IMR-90 (cell line): ENCODE data around the gene SEZ6L2. TPM values are rescaled to one million over a fixed set of nuclear protein-coding genes. Genes with fewer than 3 reads are reported as not detected.

Experiments used
- ATAC-seq: fragments of 200-7000 bp; cut with Tn5 transposase; 2 replicates; pipeline ENCODE4 v1.9.1; 2020; ENCODE audit warnings: low read depth, mild to moderate bottlenecking, moderate library complexity
- BruUV-seq: library from RNA; stranded (reverse); fragments of 400-500 nt; replicated peaks from 2 replicates; lab custom pipeline; 2021; lab: Mats Ljungman, UMichigan
- CTCF ChIA-PET: fragments of 300-600 bp; formaldehyde crosslinking; extraction: SDS; loops from one replicate; lab custom pipeline; 2021; ENCODE audit warnings: antibody characterized with exemption; lab: Yijun Ruan, JAX
- POLR2A ChIA-PET: fragments of 300-600 bp; sonication (Branson Sonifier 250); formaldehyde crosslinking; loops from one replicate; lab custom pipeline; 2022; ENCODE audit warnings: antibody characterized with exemption; ENCODE audit not compliant: unreplicated experiment; lab: Charles Lee
- DNase-seq: peaks from one replicate; pipeline ENCODE4 v3.0.0; 2013
- H2AFZ ChIP-seq: replicated peaks from 2 replicates; pipeline ENCODE3; 2013; ENCODE audit warnings: low read length, mild to moderate bottlenecking; ENCODE audit not compliant: poor library complexity
- H2AK5ac ChIP-seq: 2 replicates; pipeline ENCODE4 v1.6.1; 2013; ENCODE audit warnings: low read depth, low read length, inconsistent platforms
- H2AK9ac ChIP-seq: replicated peaks from 2 replicates; pipeline ENCODE3; 2013; ENCODE audit warnings: mild to moderate bottlenecking, low read depth, low read length, moderate library complexity; ENCODE audit not compliant: poor library complexity
- H2BK120ac ChIP-seq: 2 replicates; pipeline ENCODE4 v1.6.1; 2013; ENCODE audit warnings: low read depth, low read length, inconsistent platforms
- H2BK15ac ChIP-seq: 3 replicates; pipeline ENCODE4 v1.6.1; 2013; ENCODE audit warnings: low read depth, low read length, inconsistent platforms
- H2BK20ac ChIP-seq: 2 replicates; pipeline ENCODE4 v1.6.1; 2013; ENCODE audit warnings: low read depth, mild to moderate bottlenecking, inconsistent platforms, low read length, moderate library complexity
- H2BK5ac ChIP-seq: 2 replicates; pipeline ENCODE4 v1.6.1; 2013; ENCODE audit warnings: mild to moderate bottlenecking, low read depth, low read length, inconsistent platforms; ENCODE audit not compliant: poor library complexity, severe bottlenecking
- H3K14ac ChIP-seq: replicated peaks from 2 replicates; pipeline ENCODE4 v1.6.1; 2013; ENCODE audit warnings: low read depth, low read length, inconsistent platforms
- H3K18ac ChIP-seq: 2 replicates; pipeline ENCODE4 v1.6.1; 2013; ENCODE audit warnings: low read depth, low read length, control low read depth
- H3K23ac ChIP-seq: 2 replicates; pipeline ENCODE4 v1.6.1; 2013; ENCODE audit warnings: low read depth, low read length, inconsistent platforms
- H3K27ac ChIP-seq: 2 replicates; pipeline ENCODE4 v1.5.1; 2013; ENCODE audit warnings: mild to moderate bottlenecking, control low read depth, low read length; ENCODE audit not compliant: insufficient read depth
- H3K27me3 ChIP-seq: 2 replicates; pipeline ENCODE4 v1.6.1; 2013; ENCODE audit warnings: low read length; ENCODE audit not compliant: control insufficient read depth, insufficient read depth
- H3K36me3 ChIP-seq: 2 replicates; pipeline ENCODE4 v1.6.1; 2013; ENCODE audit warnings: low read length, mixed read lengths; ENCODE audit not compliant: control insufficient read depth, insufficient read depth
- H3K4ac ChIP-seq: 2 replicates; pipeline ENCODE4 v1.6.1; 2013; ENCODE audit warnings: low read depth, low read length, inconsistent platforms
- H3K4me1 ChIP-seq: 2 replicates; pipeline ENCODE4 v1.6.1; 2013; ENCODE audit warnings: low read length, mixed read lengths; ENCODE audit not compliant: control insufficient read depth, insufficient read depth
- H3K4me2 ChIP-seq: 2 replicates; pipeline ENCODE4 v1.6.1; 2013; ENCODE audit warnings: low read depth, mild to moderate bottlenecking, control low read depth, low read length, moderate library complexity
- H3K4me3 ChIP-seq: 2 replicates; pipeline ENCODE4 v1.5.1; 2013; ENCODE audit warnings: low read depth, mild to moderate bottlenecking, control low read depth, low read length, moderate library complexity; ENCODE audit not compliant: insufficient read depth
- H3K56ac ChIP-seq: 2 replicates; pipeline ENCODE4 v1.6.1; 2013; ENCODE audit warnings: low read length, inconsistent platforms; ENCODE audit not compliant: insufficient read depth; ENCODE audit errors: extremely low read depth
- H3K79me1 ChIP-seq, 2 experiments: 2 replicates each; pipeline ENCODE4 v1.6.1; 2013; ENCODE audit warnings: low read length in 2 of 2, inconsistent platforms in 1 of 2, low read depth in 1 of 2
- H3K9ac ChIP-seq: 2 replicates; pipeline ENCODE4 v1.6.1; 2013; ENCODE audit warnings: low read depth, low read length, control low read depth
- H3K9me1 ChIP-seq: 2 replicates; pipeline ENCODE4 v1.6.1; 2013; ENCODE audit warnings: low read length, inconsistent platforms; ENCODE audit not compliant: insufficient read depth
- H3K9me3 ChIP-seq: 2 replicates; pipeline ENCODE4 v1.6.1; 2013; ENCODE audit warnings: low read length; ENCODE audit not compliant: control insufficient read depth, insufficient read depth
- H4K20me1 ChIP-seq: 2 replicates; pipeline ENCODE4 v1.6.1; 2013; ENCODE audit warnings: low read length, inconsistent platforms; ENCODE audit not compliant: insufficient read depth
- H4K5ac ChIP-seq: 2 replicates; pipeline ENCODE4 v1.6.1; 2013; ENCODE audit warnings: mild to moderate bottlenecking, low read depth, low read length, control low read depth
- H4K8ac ChIP-seq, 2 experiments: 2 replicates each; pipeline ENCODE4 v1.6.1; 2013; ENCODE audit warnings: low read depth in 2 of 2, low read length in 2 of 2, control low read depth in 1 of 2, inconsistent platforms in 1 of 2
- H4K91ac ChIP-seq: 2 replicates; pipeline ENCODE4 v1.6.1; 2013; ENCODE audit warnings: low read depth, low read length, inconsistent platforms; ENCODE audit not compliant: insufficient read depth
- FOS ChIP-seq: fragments of 150-350 bp; IDR thresholded peaks from 2 replicates; pipeline ENCODE4 v1.6.1; 2016; ENCODE audit warnings: low read depth, low read length
- MAFK ChIP-seq: IDR thresholded peaks from 2 replicates; pipeline ENCODE4 v1.6.1; 2012; ENCODE audit warnings: low read depth, low read length, improper control_type of control experiment
- MAZ ChIP-seq: IDR thresholded peaks from 2 replicates; pipeline ENCODE4 v1.6.1; 2012; ENCODE audit warnings: low read depth, mild to moderate bottlenecking, low read length, improper control_type of control experiment, moderate library complexity, borderline replicate concordance
- MXI1 ChIP-seq: IDR thresholded peaks from 2 replicates; pipeline ENCODE4 v1.6.1; 2012; ENCODE audit warnings: low read depth, mild to moderate bottlenecking, low read length, moderate library complexity, borderline replicate concordance
- NFE2L2 ChIP-seq: fragments of 150-350 bp; IDR thresholded peaks from 2 replicates; pipeline ENCODE4 v1.6.1; 2016; ENCODE audit warnings: low read depth, mild to moderate bottlenecking, low read length
- POLR2A ChIP-seq: IDR thresholded peaks from 2 replicates; pipeline ENCODE4 v1.6.1; 2012; ENCODE audit warnings: mild to moderate bottlenecking, low read depth, low read length
- RAD21 ChIP-seq: IDR thresholded peaks from 2 replicates; pipeline ENCODE4 v1.6.1; 2012; ENCODE audit warnings: low read length, improper control_type of control experiment
- RCOR1 ChIP-seq: IDR thresholded peaks from 2 replicates; pipeline ENCODE4 v1.6.1; 2012; ENCODE audit warnings: mild to moderate bottlenecking, low read length, improper control_type of control experiment; ENCODE audit not compliant: insufficient replicate concordance
- RFX5 ChIP-seq: IDR thresholded peaks from 2 replicates; pipeline ENCODE4 v1.8.0; 2012; ENCODE audit warnings: low read depth, mild to moderate bottlenecking, low read length, moderate library complexity
- WGBS, 2 experiments: methylation state at CpG; one replicate each; pipeline versions ENCODE4 v1.1.5 to v1.1.7; 2013; ENCODE audit warnings: missing lambda C conversion rate in 2 of 2; ENCODE audit not compliant: insufficient read length in 1 of 2; ENCODE audit errors: extremely low coverage in 2 of 2; 5-methylcytosine and 5-hydroxymethylcytosine counted together
- dilution Hi-C: fragments of 300-500 bp; cut with HindIII; formaldehyde crosslinking; loops from one replicate; pipeline ENCODE4 v1.14.3; 2018; ENCODE audit warnings: low sequenced_read_pairs; ENCODE audit not compliant: unreplicated experiment
- in situ Hi-C: fragments of 300-500 bp; cut with MboI; formaldehyde crosslinking; loops from 3 replicates; pipeline ENCODE4 v1.14.3; 2019; ENCODE audit warnings: low sequenced_read_pairs, inconsistent platforms, mixed read lengths
- intact Hi-C: fragments of 100-400 bp; cut with micrococcal nuclease; formaldehyde crosslinking; loops from 2 replicates; pipeline ENCODE4 v1.10.0; 2022
- polyA plus RNA-seq, 3 experiments: library from polyadenylated mRNA; depleted of rRNA; stranded (reverse); fragments of >200 nt; gene quantifications; 2 replicates each; pipeline ENCODE4 v1.2.3, GENCODE V29; 2012; ENCODE audit warnings: low replicate concordance in 1 of 3
- total RNA-seq: library from RNA; depleted of rRNA; stranded (reverse); fragments of >200 nt; gene quantifications from 2 replicates; pipeline ENCODE4 v1.2.3, GENCODE V29; 2012
- TF ChIP-seq, protein P1 (sequence below): conservative IDR thresholded peaks from 2 replicates; pipeline ENCODE4 v1.5.1; 2012; ENCODE audit warnings: mild to moderate bottlenecking, low read depth, low read length, improper control_type of control experiment

Gene SEZ6L2
- total and polyA plus RNA-seq, 2 of the 4 experiments (the other 2 are of a cell fraction): 0.72 to 10.5 TPM

DNA sequence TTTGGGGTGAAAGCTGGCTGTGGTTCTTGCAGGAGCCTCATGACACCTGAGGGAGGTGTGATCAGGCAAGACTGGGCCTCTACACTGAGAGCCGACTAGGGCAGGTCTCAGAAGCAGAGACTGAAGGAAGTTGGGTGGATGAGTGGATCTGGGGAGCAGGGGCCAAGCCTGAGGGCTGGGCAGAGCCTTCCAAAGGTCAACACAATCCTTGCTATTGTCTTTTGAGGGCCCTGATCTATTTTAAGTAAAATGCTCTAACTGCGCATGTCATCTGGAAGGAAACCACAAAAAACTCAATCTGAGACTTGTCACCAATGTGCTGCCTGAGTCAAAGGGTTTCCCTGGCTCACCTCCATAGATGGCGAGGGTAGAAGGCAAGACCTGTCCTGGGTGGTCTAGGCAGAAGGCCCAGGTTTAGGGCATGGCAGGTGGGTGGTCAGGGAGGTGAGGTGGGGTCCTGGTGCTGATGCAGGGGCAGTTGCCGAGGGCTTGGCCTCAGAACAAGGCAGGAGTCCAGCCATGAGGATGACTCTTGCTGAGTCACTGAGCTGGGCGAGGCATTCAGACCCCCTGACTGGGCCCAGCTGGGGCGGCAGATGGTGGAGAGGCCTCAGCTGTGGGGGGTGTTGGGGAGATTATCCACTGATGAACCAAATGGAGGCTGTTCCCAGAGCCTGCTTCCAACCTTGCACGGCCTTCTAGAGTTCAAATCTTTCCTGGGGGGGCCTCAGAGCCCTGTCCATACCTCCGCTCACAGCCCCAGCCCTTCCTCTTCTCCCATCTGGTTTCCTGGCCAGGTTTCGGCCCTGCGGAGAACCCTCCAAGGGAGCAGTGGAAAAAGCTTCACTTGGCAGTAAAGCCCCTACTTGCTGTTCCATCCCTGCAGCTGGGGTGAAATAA is 74.0 kb downstream of the SEZ6L2 start (continued):
- TF ChIP-seq RFX5: no peak
- no peak for TF ChIP-seq POLR2A
- peak; percentile 89 for TF ChIP-seq NFE2L2
- peak; percentile 38 for TF ChIP-seq RCOR1

DNA sequence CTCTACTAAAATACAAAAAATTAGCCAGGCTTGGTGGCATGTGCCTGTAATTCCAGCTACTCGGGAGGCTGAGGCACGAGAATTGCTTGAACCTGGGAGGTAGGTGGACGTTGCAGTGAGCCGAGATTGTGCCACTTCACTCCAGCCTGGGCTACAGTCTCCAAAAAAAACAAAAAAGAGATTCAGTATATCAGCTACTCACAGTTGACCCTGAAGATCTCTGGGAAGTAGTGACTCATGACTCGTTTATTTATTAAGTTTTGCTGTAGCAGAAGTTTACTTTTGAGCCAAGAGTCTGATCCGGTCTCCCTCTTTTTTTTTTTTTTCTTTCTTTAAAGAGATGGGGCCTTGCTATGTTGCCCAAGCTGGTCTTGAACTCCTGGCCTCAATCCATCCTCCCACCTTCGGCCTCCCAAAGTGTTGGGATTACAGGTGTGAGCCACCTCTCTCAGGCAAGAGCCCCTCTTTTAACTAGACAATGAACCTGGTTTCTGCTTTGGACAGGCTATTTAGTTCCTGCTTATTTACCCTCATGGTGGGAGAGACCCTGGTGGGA is 74.7 kb downstream of the SEZ6L2 start:
- intact Hi-C loops: loop anchor here (5.0 kb wide), 1 partner anchor 38 kb away; the partner anchor contains the start of gene CDIPT
- H3K79me1 ChIP-seq: peaks cover 30 to 78% of the 10 kb centered on the region in 2 experiments
- H3K4me1 ChIP-seq: peaks cover 37% of the 10 kb centered on the region
- peak overlapping the region; percentile 93 for H4K5ac ChIP-seq
- peaks cover 22% of the 10 kb centered on the region for H4K20me1 ChIP-seq
- H3K27me3 ChIP-seq: no peaks in the 10 kb centered on the region
- no peak overlapping the region for H3K4me3 ChIP-seq
- no CpG with 5 or more reads among the region's 7 CpGs for WGBS, 2 experiments
- no peaks in the 10 kb centered on the region for H3K9me3 ChIP-seq
- peak overlapping the region; percentile 92; the same call in 2 of the 3 replicates for H2BK15ac ChIP-seq
- ATAC-seq (peak; percentile 49), DNase-seq (peak; percentile 91)
- POLR2A ChIA-PET: interaction anchor here (0.7 kb wide), 1 partner anchor 156 kb away, joined by 7 read pairs; no protein-coding TSS in a partner anchor
- H4K8ac ChIP-seq: peak overlapping the region; percentile 43 to 95
- no TSS peak for BruUV-seq
- H2AK9ac ChIP-seq: peak overlapping the region; percentile 98
- peaks cover under 1% of the 10 kb centered on the region; the same call in 1 of the 2 replicates for H3K36me3 ChIP-seq
- H4K91ac ChIP-seq: peak overlapping the region; percentile 97
- H3K4me2 ChIP-seq: peak overlapping the region; percentile 77
- peak overlapping the region; percentile 99 for H2BK20ac ChIP-seq
- H3K4ac ChIP-seq: peak overlapping the region; percentile 100
- peak overlapping the region; percentile 100 for H3K23ac ChIP-seq
- peak overlapping the region; percentile 98 for H2BK120ac ChIP-seq
- H3K9ac ChIP-seq: peak overlapping the region; percentile 28
- peak overlapping the region; percentile 88 for H3K56ac ChIP-seq
- peak overlapping the region; percentile 96 for H3K14ac ChIP-seq
- H2AK5ac ChIP-seq: peak overlapping the region; percentile 100
- CTCF ChIA-PET: interaction anchor here (0.5 to 1.0 kb wide), 3 partner anchors 19 to 30 kb away, joined by 3 to 4 read pairs (median 3); no protein-coding TSS in a partner anchor
- dilution Hi-C loops: no loop called here
- peak overlapping the region; percentile 95 for H3K27ac ChIP-seq
- TF ChIP-seq MAFK: no peak
- TF ChIP-seq NFE2L2: no peak
- TF ChIP-seq MAZ: no peak
- TF ChIP-seq MXI1: no peak
- TF ChIP-seq, protein P1, sequence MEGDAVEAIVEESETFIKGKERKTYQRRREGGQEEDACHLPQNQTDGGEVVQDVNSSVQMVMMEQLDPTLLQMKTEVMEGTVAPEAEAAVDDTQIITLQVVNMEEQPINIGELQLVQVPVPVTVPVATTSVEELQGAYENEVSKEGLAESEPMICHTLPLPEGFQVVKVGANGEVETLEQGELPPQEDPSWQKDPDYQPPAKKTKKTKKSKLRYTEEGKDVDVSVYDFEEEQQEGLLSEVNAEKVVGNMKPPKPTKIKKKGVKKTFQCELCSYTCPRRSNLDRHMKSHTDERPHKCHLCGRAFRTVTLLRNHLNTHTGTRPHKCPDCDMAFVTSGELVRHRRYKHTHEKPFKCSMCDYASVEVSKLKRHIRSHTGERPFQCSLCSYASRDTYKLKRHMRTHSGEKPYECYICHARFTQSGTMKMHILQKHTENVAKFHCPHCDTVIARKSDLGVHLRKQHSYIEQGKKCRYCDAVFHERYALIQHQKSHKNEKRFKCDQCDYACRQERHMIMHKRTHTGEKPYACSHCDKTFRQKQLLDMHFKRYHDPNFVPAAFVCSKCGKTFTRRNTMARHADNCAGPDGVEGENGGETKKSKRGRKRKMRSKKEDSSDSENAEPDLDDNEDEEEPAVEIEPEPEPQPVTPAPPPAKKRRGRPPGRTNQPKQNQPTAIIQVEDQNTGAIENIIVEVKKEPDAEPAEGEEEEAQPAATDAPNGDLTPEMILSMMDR: no peak
- TF ChIP-seq FOS: peak; percentile 77; the same call in 1 of the 2 replicates
- TF ChIP-seq RAD21: no peak
- peak overlapping the region; percentile 98 for H2BK5ac ChIP-seq
- no peak overlapping the region for H2AFZ ChIP-seq
- H3K9me1 ChIP-seq: peaks cover 30% of the 10 kb centered on the region
- in situ Hi-C loops: no loop called here
- H3K18ac ChIP-seq: peak overlapping the region; percentile 93
